Aortic smooth muscle cell (primary cell): ENCODE data around the gene RPS15. TPM values are rescaled to one million over a fixed set of nuclear protein-coding genes. Genes with fewer than 3 reads are reported as not detected.

Source experiments
- total RNA-seq: library from RNA; depleted of rRNA; stranded (reverse); fragments of >200 nt; gene quantifications from 2 replicates; pipeline ENCODE4 v1.2.3, GENCODE V29; 2014

RPS15 gene
- 434 and 444 TPM in 2 replicates for total RNA-seq

GRCh38 chr19:1438035-1438932 lies at the start of gene RPS15:
TSS of gene RPS15 (plus strand) at chr19:1438396. CDS start at chr19:1438426, 30 bp downstream.

GRCh38 chr19:1401138-1401888 lies 36.9 kb upstream of the RPS15 start, which contains the start of gene GAMT:
TSS of gene GAMT (minus strand) at chr19:1401542. CDS start at chr19:1401476, 66 bp downstream.

GRCh38 chr19:1407528-1408299 lies 30.5 kb upstream of the RPS15 start, which contains the start of gene DAZAP1:
TSS of gene DAZAP1 (plus strand) at chr19:1407586. CDS start at chr19:1407774, 188 bp downstream.

GRCh38 chr19:1449467-1450442 lies 11.6 kb downstream of the RPS15 start, which contains the start of gene APC2:
TSS of gene APC2 (plus strand) at chr19:1450121. CDS start at chr19:1453002, 2,881 bp downstream.

GRCh38 chr19:1478934-1479707 lies 40.9 kb downstream of the RPS15 start, which contains the start of gene C19orf25:
TSS of gene C19orf25 (minus strand) at chr19:1479215. CDS start at chr19:1478903, 312 bp downstream.

Other genes with a start within 250 kb of the RPS15 start
- gene STK11, start 232.6 kb upstream of the RPS15 start, total RNA-seq, result 86.9 and 97.9 TPM in 2 replicates
- gene CBARP, start 200.4 kb upstream of the RPS15 start, total RNA-seq, result 1.2 and 2.8 TPM in 2 replicates
- 40.4 and 41.0 TPM in 2 replicates for gene ATP5F1D, start 196.6 kb upstream of the RPS15 start, total RNA-seq
- 22.5 and 26.9 TPM in 2 replicates for gene MIDN, start 189.8 kb upstream of the RPS15 start, total RNA-seq
- gene CIRBP, start 169.1 kb upstream of the RPS15 start, total RNA-seq, result 332 and 349 TPM in 2 replicates
- gene FAM174C, start 162.9 kb upstream of the RPS15 start, total RNA-seq, result 18.6 and 19.3 TPM in 2 replicates
- gene EFNA2, start 152.5 kb upstream of the RPS15 start, total RNA-seq, result not detected in 2 replicates
- gene NDUFS7, start 54.5 kb upstream of the RPS15 start, total RNA-seq, result 51.2 and 51.9 TPM in 2 replicates
- gene GAMT, start 36.9 kb upstream of the RPS15 start, total RNA-seq, result 34.0 and 36.7 TPM in 2 replicates
- gene DAZAP1, start 30.8 kb upstream of the RPS15 start, total RNA-seq, result 45.9 and 53.8 TPM in 2 replicates
- gene APC2, start 11.7 kb downstream of the RPS15 start, total RNA-seq, result 0.13 and 0.19 TPM in 2 replicates
- 21.8 and 21.9 TPM in 2 replicates for gene C19orf25, start 40.8 kb downstream of the RPS15 start, total RNA-seq
- 0.53 and 1.1 TPM in 2 replicates for gene PCSK4, start 52.0 kb downstream of the RPS15 start, total RNA-seq
- 0.92 and 1.8 TPM in 2 replicates for gene REEP6, start 52.8 kb downstream of the RPS15 start, total RNA-seq
- gene ADAMTSL5, start 74.6 kb downstream of the RPS15 start, total RNA-seq, result 3.0 and 3.7 TPM in 2 replicates
- not detected in 2 replicates for gene PLK5, start 85.7 kb downstream of the RPS15 start, total RNA-seq
- 23.3 and 28.5 TPM in 2 replicates for gene MEX3D, start 129.9 kb downstream of the RPS15 start, total RNA-seq
- gene MBD3, start 154.5 kb downstream of the RPS15 start, total RNA-seq, result 70.9 and 85.6 TPM in 2 replicates
- gene UQCR11, start 167.1 kb downstream of the RPS15 start, total RNA-seq, result 72.1 and 122 TPM in 2 replicates
- gene TCF3, start 214.2 kb downstream of the RPS15 start, total RNA-seq, result 34.3 and 41.2 TPM in 2 replicates